HG02970 (cell line): ENCODE results near the gene MTHFD1.

Source experiments
- ATAC-seq: cut with Tn5 transposase; IDR thresholded peaks from one replicate; pipeline ENCODE4 v1.9.1; 2021; ENCODE audit warnings: mild to moderate bottlenecking, moderate library complexity, moderate number of reproducible peaks; ENCODE audit not compliant: unreplicated experiment, low FRiP score

MTHFD1 gene

GRCh38 chr14:64401949-64402348, 13.8 kb downstream of the MTHFD1 start:
- ATAC-seq = no peak

- ATAC-seq = no peak
These were observed 17.1 kb downstream of the MTHFD1 start for GRCh38 chr14:64405295-64405694.

- no peak for ATAC-seq
These were observed 19.2 kb downstream of the MTHFD1 start for GRCh38 chr14:64407329-64407728.

- ATAC-seq = no peak
These were observed 21.2 kb downstream of the MTHFD1 start for GRCh38 chr14:64409126-64409920.

GRCh38 chr14:64410084-64410774, 22.1 kb downstream of the MTHFD1 start:
- no peak for ATAC-seq

GRCh38 chr14:64411001-64411400, 22.8 kb downstream of the MTHFD1 start:
- ATAC-seq = no peak

GRCh38 chr14:64412237-64412636, 24.1 kb downstream of the MTHFD1 start:
- ATAC-seq = no peak

GRCh38 chr14:64416348-64416932, 28.3 kb downstream of the MTHFD1 start:
- ATAC-seq = no peak

- no peak for ATAC-seq
These were observed 29.1 kb downstream of the MTHFD1 start for GRCh38 chr14:64417055-64417770.

GRCh38 chr14:64417771-64418125, 29.6 kb downstream of the MTHFD1 start:
- no peak for ATAC-seq

- no peak for ATAC-seq
These were observed 30.9 kb downstream of the MTHFD1 start for GRCh38 chr14:64419003-64419402.

- no peak for ATAC-seq
These were observed 33.0 kb downstream of the MTHFD1 start for GRCh38 chr14:64421166-64421565.

- no peak for ATAC-seq
These were observed 33.9 kb downstream of the MTHFD1 start for GRCh38 chr14:64422005-64422404.

GRCh38 chr14:64422756-64423155, 34.6 kb downstream of the MTHFD1 start:
- ATAC-seq = no peak

GRCh38 chr14:64423987-64424386, 35.8 kb downstream of the MTHFD1 start:
- ATAC-seq = no peak

GRCh38 chr14:64434528-64434927, 46.4 kb downstream of the MTHFD1 start:
- no peak for ATAC-seq

- ATAC-seq = no peak
These were observed 50.2 kb downstream of the MTHFD1 start for GRCh38 chr14:64438181-64438841.

- no peak for ATAC-seq
These were observed 51.0 kb downstream of the MTHFD1 start for GRCh38 chr14:64439141-64439540.

- no peak for ATAC-seq
These were observed 52.3 kb downstream of the MTHFD1 start for GRCh38 chr14:64440494-64440893.

- ATAC-seq = no peak
These were observed 54.3 kb downstream of the MTHFD1 start for GRCh38 chr14:64442300-64442988.
